H1 (cell line): ENCODE data around the gene PINK1.

Experiments
- CEBPB ChIP-seq: IDR thresholded peaks from 2 replicates; pipeline ENCODE4 v1.6.1; 2012; ENCODE audit warnings: low read depth, low read length
- POLR2A ChIP-seq, 2 experiments: IDR thresholded peaks; 1 replicate in 1 of 2; 2 replicates in 1 of 2; pipeline ENCODE4 v1.6.1; 2011; ENCODE audit warnings: low read depth in 2 of 2, low read length in 2 of 2, mild to moderate bottlenecking in 2 of 2; ENCODE audit errors: control extremely low read depth in 1 of 2

- TF ChIP-seq CEBPB = no peak
- no peak for TF ChIP-seq POLR2A (IDR thresholded peaks at IDR 0.05; ENCODE audit: control extremely low read depth in 1 of 2, low read depth in 2 of 2, low read length in 2 of 2)
Observed at GRCh38 chr1:20698195-20698910, 65.1 kb downstream of the PINK1 start.
